ENCODE results near the gene MROH9.

GRCh38 chr1:170970256-170970655 lies 34.9 kb downstream of the MROH9 start:
- no peak for TF ChIP-seq ZBTB12 (CRISPR knock-in tag; IDR thresholded peaks at IDR 0.05)
- no peak for TF ChIP-seq CTCF (IDR thresholded peaks at IDR 0.05 in 2 of 3, conservative IDR thresholded peaks at IDR 0.05 in 1 of 3; ENCODE audit: insufficient read depth in 2 of 3, low read depth in 1 of 3, low read length in 3 of 3)
- no peak for TF ChIP-seq ZNF318 (IDR thresholded peaks at IDR 0.05; ENCODE audit: borderline replicate concordance in 1 of 2, low read depth in 1 of 2)
- no peak for TF ChIP-seq ATF2 (CRISPR knock-in tag; IDR thresholded peaks at IDR 0.05)
- no peak for TF ChIP-seq FOXJ2 (tag; IDR thresholded peaks at IDR 0.05)
- no peak for TF ChIP-seq EP300 (IDR thresholded peaks at IDR 0.05; ENCODE audit: low read length)
- no peak for TF ChIP-seq SIN3A (IDR thresholded peaks at IDR 0.05; ENCODE audit: borderline replicate concordance in 2 of 2, control insufficient read depth in 1 of 2, low read depth in 2 of 2, low read length in 2 of 2)
- no peak for TF ChIP-seq NR2C1 (IDR thresholded peaks at IDR 0.05)
- TF ChIP-seq NR2C1 (tag; IDR thresholded peaks at IDR 0.05): no peak
- no peak for TF ChIP-seq ZNF217 (CRISPR knock-in tag; IDR thresholded peaks at IDR 0.05)
- TF ChIP-seq MAFF (IDR thresholded peaks at IDR 0.05; ENCODE audit: low read length): no peak

Data from K562 (cell line).